ENCODE results near the gene PKDREJ. TPM values are rescaled to one million over a fixed set of nuclear protein-coding genes. Genes with fewer than 3 reads are reported as not detected.

Gene PKDREJ
- total RNA-seq, 1 experiment from 2014 or later = not detected

GRCh38 chr22:46292173-46292572 lies 29.0 kb upstream of the PKDREJ start:
- Histone ChIP-seq H3K79me2 (ENCODE audit: insufficient read depth, low read length) (peaks cover 5% of the 10 kb centered on the region), H3K36me3 (ENCODE audit: control insufficient read depth in 1 of 2, insufficient read depth in 2 of 2, low read length in 2 of 2) (peaks cover 6 to 10% of the 10 kb centered on the region in 2 experiments; a peak in 2 of 4 replicates), H4K20me1 (ENCODE audit: insufficient read depth) (no peaks in the 10 kb centered on the region), H3K9me3 (ENCODE audit: control insufficient read depth in 1 of 2, insufficient read depth in 1 of 2, low read depth in 1 of 2, low read length in 2 of 2) (no peaks in the 10 kb centered on the region), H3K4me2 (ENCODE audit: low read length) (no peak overlapping the region), H3K27ac (ENCODE audit: low read depth, low read length) (no peak overlapping the region), H3K9ac (ENCODE audit: low read length) (no peak overlapping the region), H3K4me3 (replicated peaks in 1 of 2; ENCODE audit: low read depth in 1 of 2, low read length in 2 of 2) (no peak overlapping the region), H3K9me2 (ENCODE audit: insufficient read depth) (no peaks in the 10 kb centered on the region), H3K4me1 (ENCODE audit: control insufficient read depth in 1 of 2, insufficient read depth in 2 of 2, low read length in 2 of 2) (peaks cover 7 to 13% of the 10 kb centered on the region in 2 experiments; a peak in 3 of 4 replicates), H3K27me3 (ENCODE audit: insufficient read depth, low read length) (no peaks in the 10 kb centered on the region), H2AFZ (ENCODE audit: low read depth, low read length, poor library complexity, severe bottlenecking) (no peak overlapping the region)
- no peak for DNase-seq (ENCODE audit: low read depth, low spot score)
- BruUV-seq (replicated peaks) = no TSS peak
- intact Hi-C loops (cut with micrococcal nuclease) = no loop called here
- TF ChIP-seq ZFX (IDR thresholded peaks at IDR 0.05) (no peak), MAX (IDR thresholded peaks at IDR 0.05) (no peak), CTCF (IDR thresholded peaks at IDR 0.05 in 2 of 3, conservative IDR thresholded peaks at IDR 0.05 in 1 of 3; ENCODE audit: borderline replicate concordance in 1 of 3, insufficient read depth in 1 of 3, low read depth in 2 of 3, low read length in 2 of 3) (no peak), POLR2AphosphoS5 (IDR thresholded peaks at IDR 0.05; ENCODE audit: low read depth, low read length) (no peak), SP1 (IDR thresholded peaks at IDR 0.05; ENCODE audit: low read depth) (no peak), POLR2A (IDR thresholded peaks at IDR 0.05; ENCODE audit: borderline replicate concordance, extremely low read depth, insufficient read depth, insufficient read length) (no peak), SIN3A (IDR thresholded peaks at IDR 0.05; ENCODE audit: low read depth) (no peak), ATF3 (IDR thresholded peaks at IDR 0.05) (no peak), YY1 (IDR thresholded peaks at IDR 0.05; ENCODE audit: extremely low read depth, insufficient replicate concordance, low read depth, low read length) (no peak), SRF (IDR thresholded peaks at IDR 0.05; ENCODE audit: low read depth) (no peak), CBX3 (IDR thresholded peaks at IDR 0.05; ENCODE audit: low read depth) (no peak), ELF1 (IDR thresholded peaks at IDR 0.05; ENCODE audit: borderline replicate concordance, low read depth) (no peak), EGR1 (IDR thresholded peaks at IDR 0.05; ENCODE audit: low read depth) (no peak), FOSL1 (IDR thresholded peaks at IDR 0.05; ENCODE audit: low read depth) (no peak)
- ChIA-PET POLR2A (no interaction called here), RAD21 (ENCODE audit: low non-redundant PET in 1 of 2, low total read pairs in 2 of 2, uncharacterized antibody in 2 of 2, unreplicated experiment in 2 of 2) (no interaction called here), CTCF (no interaction called here)
- ATAC-seq = no peak
